ENCODE measurements around the gene SNRNP35. TPM values are rescaled to one million over a fixed set of nuclear protein-coding genes. Genes with fewer than 3 reads are reported as not detected.

SNRNP35 gene
- total RNA-seq, 3 donors from 2014 or later (not counting 1 experiment from before 2014, with no cell fraction given), result 25.6 to 34.8 (median 28.7) TPM

DNA sequence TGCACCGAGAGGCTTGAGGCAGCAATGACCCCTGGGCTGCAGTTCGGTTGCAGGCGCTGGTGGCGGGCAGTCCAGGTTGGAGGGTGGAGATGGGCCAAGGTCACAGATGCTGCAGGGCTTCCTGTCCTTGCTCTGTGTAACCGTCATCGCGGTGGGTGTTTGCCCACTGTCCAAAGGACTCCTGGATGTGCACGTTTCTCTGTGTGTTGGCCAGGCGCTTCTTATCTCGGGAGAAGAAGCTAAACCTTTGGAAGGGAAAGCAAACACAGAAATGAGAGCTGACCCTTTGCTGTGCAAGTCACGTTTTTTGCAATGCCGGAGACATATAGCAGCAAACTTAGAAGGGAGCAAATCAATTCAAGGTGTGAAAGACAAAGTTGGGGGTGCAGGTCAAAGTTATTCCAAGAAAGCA is 14.5 kb downstream of the SNRNP35 start:
- Mint-ChIP-seq H3K27me3 (ENCODE audit: low read depth in 2 of 2) (no peaks in the 10 kb centered on the region), H3K4me1 (peaks cover 0 to 5% of the 10 kb centered on the region in 2 donors), H3K4me3 (no peak overlapping the region), H3K36me3 (peaks cover 6% of the 10 kb centered on the region), H3K27ac (peak overlapping the region in 1 of 2 donors; percentile 47), H3K9me3 (no peaks in the 10 kb centered on the region)
- no peaks in the 10 kb centered on the region for H3K27me3 ChIP-seq (ENCODE audit: control insufficient read depth, insufficient read depth, low read length)
- intact Hi-C loops (cut with micrococcal nuclease), result no loop called here
- ATAC-seq (no peak), DNase-seq (no peak)
- H3K36me3 ChIP-seq (ENCODE audit: control insufficient read depth, insufficient read depth, low read length), result peaks cover 13% of the 10 kb centered on the region
- 93% methylated on average over 12 of the region's 12 CpGs for WGBS (ENCODE audit: insufficient coverage)
- no peak overlapping the region for H3K4me3 ChIP-seq (ENCODE audit: low read length)
- H3K9me3 ChIP-seq (ENCODE audit: control insufficient read depth, insufficient read depth, low read length), result no peaks in the 10 kb centered on the region
- H3K27ac ChIP-seq (ENCODE audit: low read length), result no peak overlapping the region
- H3K4me1 ChIP-seq (ENCODE audit: control insufficient read depth, insufficient read depth, low read length), result no peaks in the 10 kb centered on the region
- TF ChIP-seq, protein P1, sequence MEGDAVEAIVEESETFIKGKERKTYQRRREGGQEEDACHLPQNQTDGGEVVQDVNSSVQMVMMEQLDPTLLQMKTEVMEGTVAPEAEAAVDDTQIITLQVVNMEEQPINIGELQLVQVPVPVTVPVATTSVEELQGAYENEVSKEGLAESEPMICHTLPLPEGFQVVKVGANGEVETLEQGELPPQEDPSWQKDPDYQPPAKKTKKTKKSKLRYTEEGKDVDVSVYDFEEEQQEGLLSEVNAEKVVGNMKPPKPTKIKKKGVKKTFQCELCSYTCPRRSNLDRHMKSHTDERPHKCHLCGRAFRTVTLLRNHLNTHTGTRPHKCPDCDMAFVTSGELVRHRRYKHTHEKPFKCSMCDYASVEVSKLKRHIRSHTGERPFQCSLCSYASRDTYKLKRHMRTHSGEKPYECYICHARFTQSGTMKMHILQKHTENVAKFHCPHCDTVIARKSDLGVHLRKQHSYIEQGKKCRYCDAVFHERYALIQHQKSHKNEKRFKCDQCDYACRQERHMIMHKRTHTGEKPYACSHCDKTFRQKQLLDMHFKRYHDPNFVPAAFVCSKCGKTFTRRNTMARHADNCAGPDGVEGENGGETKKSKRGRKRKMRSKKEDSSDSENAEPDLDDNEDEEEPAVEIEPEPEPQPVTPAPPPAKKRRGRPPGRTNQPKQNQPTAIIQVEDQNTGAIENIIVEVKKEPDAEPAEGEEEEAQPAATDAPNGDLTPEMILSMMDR (IDR thresholded peaks at IDR 0.05), result no peak

DNA sequence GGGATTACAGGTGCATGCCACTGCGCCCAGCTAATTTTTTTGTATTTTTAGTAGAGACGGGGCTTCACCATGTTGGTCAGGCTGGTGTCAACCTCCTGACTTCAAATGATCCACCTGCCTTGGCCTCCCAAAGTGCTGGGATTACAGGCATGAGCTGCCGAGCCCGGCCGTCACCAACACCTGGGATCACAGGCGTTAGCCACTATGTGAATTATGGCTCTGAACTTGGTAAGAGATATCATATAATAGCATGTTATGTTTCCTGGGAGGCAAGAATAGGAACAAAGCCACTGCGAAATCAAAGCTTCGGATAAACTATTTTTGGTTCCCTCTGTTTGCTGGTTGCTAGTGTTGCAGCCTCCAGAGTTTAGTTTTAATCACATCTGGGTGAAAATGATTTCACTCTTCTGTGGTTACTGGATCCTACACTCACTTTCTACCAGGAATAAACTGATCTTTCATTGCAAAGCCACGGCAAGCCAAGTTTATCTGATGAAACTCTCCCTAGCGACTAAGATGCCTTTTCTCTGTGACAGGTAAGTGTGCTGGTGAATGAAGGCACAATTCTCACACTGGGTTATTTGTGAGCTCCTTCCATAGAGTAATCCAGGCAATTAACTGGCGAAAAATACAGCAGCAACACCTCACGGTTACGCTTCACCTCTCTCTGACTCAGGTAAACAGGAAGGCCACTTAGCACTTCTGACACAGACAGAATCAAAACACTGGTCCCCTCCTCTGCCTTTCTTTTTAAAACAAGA is 16.7 kb downstream of the SNRNP35 start:
- H3K27me3 Mint-ChIP-seq (ENCODE audit: low read depth in 2 of 2), result no peaks in the 10 kb centered on the region
- TF ChIP-seq, protein P1 (IDR thresholded peaks at IDR 0.05), result no peak
- Histone ChIP-seq H3K4me3 (ENCODE audit: low read length) (no peak overlapping the region), H3K36me3 (ENCODE audit: control insufficient read depth, insufficient read depth, low read length) (peaks cover 11% of the 10 kb centered on the region), H3K9me3 (ENCODE audit: control insufficient read depth, insufficient read depth, low read length) (no peaks in the 10 kb centered on the region), H3K27ac (ENCODE audit: low read length) (no peak overlapping the region), H3K4me1 (ENCODE audit: control insufficient read depth, insufficient read depth, low read length) (no peaks in the 10 kb centered on the region), H3K27me3 (ENCODE audit: control insufficient read depth, insufficient read depth, low read length) (no peaks in the 10 kb centered on the region)
- H3K27ac Mint-ChIP-seq, result peak overlapping the region in 1 of 2 donors; percentile 31
- peak in 1 of 2 donors; percentile 52 for DNase-seq
- intact Hi-C loops (cut with micrococcal nuclease), result no loop called here
- H3K4me3 Mint-ChIP-seq, result no peak overlapping the region
- no peak for ATAC-seq
- H3K9me3 Mint-ChIP-seq, result no peaks in the 10 kb centered on the region
- WGBS (ENCODE audit: insufficient coverage), result 85% methylated on average over 13 of the region's 13 CpGs
- peaks cover 0 to 5% of the 10 kb centered on the region in 2 donors for H3K4me1 Mint-ChIP-seq
- H3K36me3 Mint-ChIP-seq, result peaks cover 6% of the 10 kb centered on the region

DNA sequence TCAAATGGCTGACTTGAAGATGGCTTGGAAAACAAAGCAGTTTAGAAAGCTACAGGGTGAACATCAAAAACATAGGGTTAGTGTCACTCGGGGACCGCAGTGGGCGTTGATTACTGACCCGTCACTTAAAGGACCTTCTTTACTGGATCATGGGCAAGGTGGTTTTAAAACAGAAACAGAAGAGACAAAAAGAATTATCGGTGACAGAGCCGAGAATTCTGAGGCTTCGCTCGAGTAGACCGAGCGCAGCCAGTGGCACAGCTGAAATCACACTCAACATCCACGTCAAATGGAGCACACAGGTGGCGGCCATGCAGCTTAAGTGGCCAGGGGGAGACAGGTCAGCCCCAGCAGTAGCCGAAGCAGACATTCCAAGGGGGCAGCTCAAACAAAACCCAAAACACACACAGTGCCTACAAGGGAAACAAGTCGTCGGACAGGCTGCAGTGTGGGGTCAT is 17.3 kb downstream of the SNRNP35 start:
- TF ChIP-seq, protein P1 (IDR thresholded peaks at IDR 0.05), result no peak
- H3K4me3 Mint-ChIP-seq, result no peak overlapping the region
- no peak for DNase-seq
- WGBS (ENCODE audit: insufficient coverage), result 93% methylated on average over 15 of the region's 15 CpGs
- peaks cover 0 to 5% of the 10 kb centered on the region in 2 donors for H3K4me1 Mint-ChIP-seq
- peaks cover 11% of the 10 kb centered on the region for H3K36me3 ChIP-seq (ENCODE audit: control insufficient read depth, insufficient read depth, low read length)
- intact Hi-C loops (cut with micrococcal nuclease), result no loop called here
- no peak for ATAC-seq
- H3K4me1 ChIP-seq (ENCODE audit: control insufficient read depth, insufficient read depth, low read length), result no peaks in the 10 kb centered on the region
- H3K27me3 Mint-ChIP-seq (ENCODE audit: low read depth in 2 of 2), result no peaks in the 10 kb centered on the region
- H3K27ac ChIP-seq (ENCODE audit: low read length), result no peak overlapping the region
- peak overlapping the region in 1 of 2 donors; percentile 31 for H3K27ac Mint-ChIP-seq
- H3K36me3 Mint-ChIP-seq, result peaks cover 6% of the 10 kb centered on the region
- H3K9me3 ChIP-seq (ENCODE audit: control insufficient read depth, insufficient read depth, low read length), result no peaks in the 10 kb centered on the region
- no peak overlapping the region for H3K4me3 ChIP-seq (ENCODE audit: low read length)
- H3K27me3 ChIP-seq (ENCODE audit: control insufficient read depth, insufficient read depth, low read length), result no peaks in the 10 kb centered on the region
- H3K9me3 Mint-ChIP-seq, result no peaks in the 10 kb centered on the region
